CD4-positive, alpha-beta T cell treated with Interleukin-21 for 1 hour (primary cell): ENCODE results near the gene ZNRF1.

Experiments used
- DNase-seq: peaks from one replicate; pipeline ENCODE4 v3.0.0-alpha.2; 2020

Gene ZNRF1

DNA sequence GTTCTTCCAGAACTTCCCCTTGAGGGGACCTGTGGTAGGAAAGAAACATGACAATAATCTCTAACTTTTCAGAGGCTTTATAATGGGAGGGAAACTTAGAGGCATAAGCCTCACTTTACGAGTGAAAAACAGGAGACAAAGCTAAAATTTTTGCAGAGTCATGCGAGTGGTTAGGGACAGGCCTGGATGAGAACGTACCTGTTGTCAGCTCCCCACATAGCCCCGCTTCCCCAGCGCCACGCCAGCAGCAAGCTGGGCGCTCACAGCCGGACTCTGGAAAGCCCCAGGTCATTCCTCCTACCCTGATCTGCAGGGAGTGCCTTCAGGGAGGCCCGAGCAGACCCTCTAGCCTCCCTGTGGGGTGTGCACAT, 64.1 kb downstream of the ZNRF1 start:
- DNase-seq = no peak

DNA sequence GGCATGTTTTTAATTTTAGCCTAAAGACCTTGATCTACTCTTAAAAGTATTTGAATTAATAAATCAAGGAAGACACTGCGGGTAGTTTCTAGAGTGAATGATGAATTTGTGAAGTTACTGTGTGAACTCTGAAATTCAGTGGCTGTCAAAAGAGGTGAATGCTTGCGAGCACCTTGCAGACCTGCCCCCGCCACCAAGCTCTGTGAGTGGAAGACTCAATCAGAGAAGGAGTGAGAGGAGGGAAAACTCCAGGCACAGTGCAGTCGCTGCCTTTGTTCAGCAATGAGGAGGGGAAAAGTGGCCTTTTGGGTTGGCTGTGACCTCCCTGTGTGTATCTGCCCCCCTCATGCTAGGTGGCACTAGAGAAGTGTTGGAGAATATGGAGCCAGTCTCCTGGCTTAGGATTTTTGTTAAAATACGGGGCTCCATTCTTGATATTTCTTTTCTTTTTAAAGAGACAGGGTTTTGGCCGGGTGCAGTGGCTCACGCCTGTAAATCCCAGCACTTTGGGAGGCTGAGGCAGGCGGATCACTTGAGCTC, 64.8 kb downstream of the ZNRF1 start:
- no peak for DNase-seq

DNA sequence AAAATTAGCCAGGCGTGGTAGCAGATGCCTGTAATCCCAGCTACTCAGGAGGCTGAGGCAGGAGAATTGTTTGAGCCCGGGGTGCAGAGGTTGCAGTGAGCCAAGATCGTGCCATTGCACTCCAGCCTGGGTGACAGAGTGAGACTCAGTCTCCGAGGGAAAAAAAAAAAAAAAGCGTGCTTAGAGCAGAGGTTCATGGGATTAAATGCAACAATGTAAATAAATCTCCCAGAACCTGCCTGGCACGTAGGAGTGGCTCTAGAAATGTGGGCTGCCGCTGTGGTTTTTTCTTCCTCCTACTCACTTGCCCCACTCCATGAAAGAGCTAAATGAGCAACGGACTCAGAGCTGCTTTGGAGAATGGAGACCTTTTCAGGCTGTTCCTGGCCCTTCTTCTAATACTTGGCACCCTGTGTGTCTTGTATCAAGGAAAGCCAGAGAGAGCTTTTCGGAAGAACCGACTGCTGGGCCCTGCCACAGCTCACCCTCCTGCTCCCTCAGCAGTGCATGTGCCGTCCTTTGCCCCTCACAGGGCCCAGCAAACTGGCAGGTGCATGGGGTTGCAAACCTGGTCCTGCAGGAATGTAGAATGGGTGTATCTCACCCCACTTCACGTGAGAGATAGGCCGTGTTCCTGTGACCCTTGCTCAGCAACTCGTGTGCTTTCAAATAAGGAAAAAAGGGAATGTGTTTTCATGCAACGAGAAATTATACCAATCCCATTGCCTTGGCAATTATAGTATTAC, 65.8 kb downstream of the ZNRF1 start:
- DNase-seq = peak; percentile 18

DNA sequence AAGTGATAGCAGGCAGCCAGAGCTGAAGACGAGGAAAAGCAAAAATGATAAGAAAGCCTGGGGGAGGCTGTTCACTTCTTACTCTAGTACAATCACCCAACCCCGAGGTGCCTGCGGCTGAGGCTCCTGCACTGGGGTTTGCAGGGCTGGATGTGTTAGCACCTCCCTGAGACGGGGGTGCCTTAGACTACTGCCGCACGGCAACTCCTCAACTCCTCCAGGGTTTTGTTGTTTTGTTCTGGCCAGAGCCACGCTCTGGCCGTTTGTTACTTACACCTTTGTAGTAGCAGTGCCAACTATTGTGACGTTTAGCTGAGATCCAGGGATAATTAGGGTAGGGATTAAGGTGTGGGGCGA, 66.3 kb downstream of the ZNRF1 start:
- peak; percentile 41 for DNase-seq

DNA sequence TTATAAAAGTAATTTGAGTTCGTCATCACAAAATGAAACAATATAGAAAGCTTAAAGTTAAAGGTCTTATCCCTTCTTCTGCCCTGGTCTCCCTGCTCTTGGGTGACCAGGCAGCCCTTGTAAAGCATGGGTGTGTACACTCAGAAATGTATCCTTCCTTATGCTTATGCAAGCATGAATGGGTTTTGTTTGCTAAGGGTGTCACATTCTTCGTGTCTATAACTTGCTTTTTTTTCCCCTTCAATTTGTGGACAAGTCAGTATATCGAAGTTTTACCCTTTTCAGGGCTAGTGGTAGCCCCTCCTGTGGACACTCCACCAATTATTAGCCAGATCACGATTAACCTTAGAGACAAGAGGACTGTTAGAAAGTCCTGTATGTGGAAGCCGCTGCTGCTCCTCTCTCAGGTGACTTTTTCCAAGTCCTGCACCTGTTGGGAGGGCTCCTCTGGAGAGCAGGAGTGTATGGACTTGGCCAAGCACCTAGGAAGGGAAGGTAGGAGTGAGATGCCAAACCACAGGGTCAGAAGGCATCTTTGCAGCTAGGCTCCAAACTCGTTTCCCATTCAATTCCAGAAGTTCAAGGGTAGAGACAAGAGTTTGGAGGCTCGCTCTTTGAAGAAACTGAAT, 66.8 kb downstream of the ZNRF1 start:
- no peak for DNase-seq

DNA sequence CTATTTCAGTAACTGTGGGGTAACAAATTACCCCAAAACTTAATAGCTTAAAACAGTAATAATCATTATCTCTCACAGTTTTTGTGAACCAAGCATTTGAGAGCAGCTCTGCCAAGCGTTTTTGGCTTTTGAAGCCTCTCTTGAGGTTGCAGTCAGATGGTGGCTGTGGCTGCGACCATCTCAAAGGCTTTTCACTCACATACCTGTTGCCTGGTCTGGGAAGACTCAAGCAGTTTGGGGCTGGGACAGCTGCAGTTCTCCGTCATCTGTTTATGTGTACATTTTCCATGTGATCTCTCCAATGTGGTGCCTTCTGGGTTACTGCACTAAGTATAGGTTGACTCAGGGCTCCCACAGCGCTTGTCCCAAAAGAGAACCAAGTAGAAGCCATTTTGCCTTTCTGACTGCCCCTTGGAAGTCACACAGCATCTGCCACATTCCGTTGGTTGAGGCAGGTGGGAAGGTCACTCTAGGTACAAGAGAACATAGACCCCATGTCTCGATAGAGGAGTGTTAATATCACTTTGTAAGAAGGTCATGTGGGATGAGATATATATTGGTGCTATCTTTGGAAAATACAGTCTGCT, 68.1 kb downstream of the ZNRF1 start:
- DNase-seq = no peak

DNA sequence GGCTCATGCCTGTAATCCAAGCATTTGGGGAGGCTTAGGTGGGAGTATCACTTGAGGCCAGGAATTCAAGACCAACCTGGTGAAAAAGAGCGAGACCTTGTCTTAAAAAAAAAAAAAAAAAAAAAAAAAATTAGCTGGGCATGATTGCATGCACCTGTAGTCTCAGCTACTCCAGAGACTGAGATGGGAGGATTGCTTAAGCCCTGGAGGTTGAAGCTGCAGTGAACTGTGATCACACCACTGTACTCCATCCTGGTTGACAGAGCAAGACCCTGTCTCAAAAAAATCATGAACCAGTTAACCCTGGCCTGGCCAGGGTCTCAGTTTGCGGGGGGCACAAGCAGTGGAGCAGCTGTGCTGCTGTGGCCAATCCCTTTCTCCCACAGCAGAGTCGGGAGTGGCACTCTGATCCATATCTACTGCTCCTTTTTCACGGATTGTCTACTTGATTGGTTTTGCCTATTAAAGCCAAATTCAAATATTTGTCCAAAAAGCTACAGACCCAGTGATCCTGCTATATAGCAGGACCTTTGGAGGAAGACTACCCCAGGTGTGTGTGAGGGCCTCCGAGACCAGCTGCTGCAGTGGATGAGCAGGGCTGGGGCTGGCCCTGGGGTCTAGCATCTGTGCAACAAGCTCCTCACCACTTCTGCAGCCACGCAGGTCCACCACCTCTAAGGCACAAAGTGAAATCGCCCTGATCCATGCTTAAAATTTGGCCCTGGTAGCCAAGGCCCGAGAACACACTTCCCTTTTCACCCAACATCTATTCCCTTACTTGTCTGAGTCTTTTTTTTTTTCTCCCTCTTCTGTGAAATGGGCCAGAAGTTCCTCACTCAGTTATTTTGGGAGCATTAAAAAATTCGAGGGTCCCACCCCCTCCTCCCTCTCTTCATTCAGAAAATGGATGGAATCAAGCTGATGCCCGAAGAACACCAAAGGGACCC, 69.5 kb downstream of the ZNRF1 start:
- no peak for DNase-seq

DNA sequence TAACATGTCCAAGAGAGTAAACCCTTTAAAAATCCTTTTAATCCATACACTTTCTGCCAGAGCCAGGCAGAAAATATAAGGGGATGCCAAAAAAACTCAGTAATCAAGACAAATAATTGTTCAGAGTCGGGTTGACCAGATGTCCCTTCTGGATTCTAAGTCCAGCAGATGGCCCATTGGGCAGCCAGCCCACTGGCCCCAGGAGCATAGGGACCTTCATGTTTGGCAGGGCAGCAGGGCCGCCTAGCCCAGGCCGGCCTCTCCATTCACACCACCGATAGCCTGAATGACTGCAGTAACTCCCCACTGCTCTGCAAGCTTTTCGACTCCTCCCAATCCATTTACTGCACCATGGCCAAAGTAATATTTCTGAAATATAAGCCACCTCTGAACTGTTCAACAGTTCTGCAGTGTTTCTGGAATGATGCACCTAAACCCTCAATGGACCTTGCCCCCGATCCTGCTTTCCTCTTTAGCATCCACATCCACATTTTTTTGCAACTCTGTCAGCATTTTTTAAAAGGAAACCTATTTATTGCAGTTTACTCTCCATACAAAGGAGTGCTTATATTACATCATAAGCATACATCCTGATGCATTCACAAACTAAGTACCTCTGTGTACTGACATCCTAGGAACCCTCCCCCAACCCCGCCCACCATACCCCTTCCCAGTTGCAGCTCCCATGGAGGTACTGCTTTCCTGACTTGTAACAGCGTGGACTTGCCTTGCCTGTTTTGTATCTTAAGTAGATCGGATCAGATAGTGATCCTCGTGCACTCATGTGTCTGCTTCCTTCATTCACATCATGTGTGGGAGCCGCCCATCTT, 71.4 kb downstream of the ZNRF1 start:
- DNase-seq = no peak

DNA sequence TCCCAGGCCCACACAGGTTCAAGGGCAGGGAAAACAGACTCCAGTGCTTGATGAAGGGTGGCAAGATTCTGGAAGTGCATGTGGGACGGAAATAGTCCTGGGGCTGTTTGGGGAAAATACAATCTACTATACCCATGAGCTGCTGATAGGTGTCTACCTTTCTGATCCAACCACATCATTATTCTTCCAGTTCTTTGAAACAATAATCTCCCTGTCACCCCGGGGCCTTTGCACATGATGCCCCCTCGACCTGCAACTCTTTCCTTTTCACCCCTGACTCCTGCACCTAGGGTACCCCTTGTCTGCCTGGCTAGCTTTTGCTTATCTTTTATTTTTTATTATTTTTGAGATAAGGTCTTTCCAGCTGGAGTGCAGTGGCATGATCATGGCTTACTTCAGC, 72.8 kb downstream of the ZNRF1 start:
- no peak for DNase-seq

DNA sequence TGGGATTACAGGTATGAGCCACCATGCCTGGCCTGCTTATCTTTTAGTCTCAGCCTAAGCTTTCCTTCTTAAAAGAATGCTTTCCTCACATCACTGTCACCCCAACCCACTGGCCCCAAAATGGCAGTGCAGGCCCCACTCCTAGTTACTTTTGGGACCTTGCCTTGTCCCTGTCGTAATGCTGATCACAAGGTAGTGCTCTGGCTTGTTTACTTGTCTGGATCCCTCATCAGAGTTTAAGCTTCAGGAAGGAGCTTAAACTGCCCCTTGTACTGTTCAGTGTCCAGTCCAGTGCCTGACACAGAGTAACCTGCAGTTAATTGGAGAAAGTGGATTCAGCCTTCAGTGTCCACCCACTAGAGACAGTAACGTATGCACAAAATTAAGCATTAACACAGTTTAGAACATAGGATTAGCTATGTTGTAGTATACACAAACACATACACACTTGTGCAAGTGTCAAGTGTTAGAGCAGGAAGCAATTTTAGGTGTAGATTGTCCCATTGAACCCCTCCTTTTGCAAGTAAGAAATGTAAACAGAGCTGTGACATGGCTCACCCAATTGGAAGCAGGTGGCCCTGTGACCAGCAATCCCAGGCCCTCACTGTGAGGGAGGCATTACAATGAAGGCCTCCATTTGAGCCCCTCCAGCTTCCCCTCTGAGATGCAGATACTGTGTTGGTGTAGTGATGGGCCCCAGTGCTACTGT, 73.6 kb downstream of the ZNRF1 start:
- DNase-seq = no peak

DNA sequence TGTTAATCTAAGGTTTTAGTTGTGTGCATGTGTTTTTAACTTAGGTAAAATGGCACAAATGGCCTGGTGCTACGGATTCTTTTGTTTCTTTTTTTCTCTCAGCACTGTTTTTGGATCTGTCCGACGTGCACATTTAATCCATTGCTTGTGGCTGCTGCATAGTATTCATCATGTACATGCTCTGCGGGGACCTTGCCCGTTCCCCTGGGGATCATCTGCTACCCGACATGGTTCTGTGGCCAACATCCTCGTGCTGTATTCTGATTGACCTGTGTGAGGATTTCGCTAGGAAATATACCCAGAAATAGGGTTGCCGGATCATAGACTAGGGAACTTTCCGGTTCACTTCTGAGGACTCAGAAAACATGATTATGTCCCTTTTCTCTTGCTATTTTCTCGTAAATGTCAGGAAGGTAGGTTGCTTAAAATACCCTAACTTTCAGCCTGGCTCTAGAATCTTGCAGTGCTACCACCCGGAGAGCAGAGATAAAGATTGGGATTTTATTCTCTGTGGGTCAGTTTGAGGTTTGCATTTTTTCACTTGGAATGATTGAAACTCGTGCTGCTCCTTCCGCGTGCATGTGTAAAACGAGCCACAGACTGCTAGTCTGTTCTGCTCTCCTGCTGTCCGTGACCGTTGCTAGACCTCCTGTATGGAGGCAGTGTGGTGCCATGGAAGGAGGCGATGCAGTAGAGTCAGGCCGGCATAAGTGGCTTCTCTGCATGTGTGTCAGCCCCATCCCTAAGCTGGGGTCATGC, 74.9 kb downstream of the ZNRF1 start:
- DNase-seq = no peak

DNA sequence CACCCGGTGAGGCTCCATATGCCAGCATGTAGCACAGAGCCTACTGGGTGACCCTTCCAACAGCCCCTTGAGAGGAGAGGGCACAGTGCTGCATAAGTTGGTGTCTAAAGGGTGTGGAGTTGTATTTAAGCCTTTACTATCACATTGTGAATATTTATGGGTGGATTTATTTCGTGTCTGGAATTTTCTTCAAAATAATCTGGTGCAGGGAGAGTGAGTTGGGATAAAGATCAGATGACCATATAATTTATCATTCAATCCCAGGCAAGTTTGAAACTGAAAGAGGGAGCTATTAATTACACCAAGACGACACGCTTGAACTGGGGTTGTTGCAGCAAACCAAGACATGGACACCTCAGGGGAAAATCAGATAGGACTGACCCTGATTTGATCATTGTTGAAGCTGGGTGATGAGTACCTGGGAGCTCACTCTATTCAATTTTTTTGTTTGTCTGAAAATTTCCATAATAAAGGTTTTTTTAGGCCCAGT, 75.5 kb downstream of the ZNRF1 start:
- DNase-seq = no peak

DNA sequence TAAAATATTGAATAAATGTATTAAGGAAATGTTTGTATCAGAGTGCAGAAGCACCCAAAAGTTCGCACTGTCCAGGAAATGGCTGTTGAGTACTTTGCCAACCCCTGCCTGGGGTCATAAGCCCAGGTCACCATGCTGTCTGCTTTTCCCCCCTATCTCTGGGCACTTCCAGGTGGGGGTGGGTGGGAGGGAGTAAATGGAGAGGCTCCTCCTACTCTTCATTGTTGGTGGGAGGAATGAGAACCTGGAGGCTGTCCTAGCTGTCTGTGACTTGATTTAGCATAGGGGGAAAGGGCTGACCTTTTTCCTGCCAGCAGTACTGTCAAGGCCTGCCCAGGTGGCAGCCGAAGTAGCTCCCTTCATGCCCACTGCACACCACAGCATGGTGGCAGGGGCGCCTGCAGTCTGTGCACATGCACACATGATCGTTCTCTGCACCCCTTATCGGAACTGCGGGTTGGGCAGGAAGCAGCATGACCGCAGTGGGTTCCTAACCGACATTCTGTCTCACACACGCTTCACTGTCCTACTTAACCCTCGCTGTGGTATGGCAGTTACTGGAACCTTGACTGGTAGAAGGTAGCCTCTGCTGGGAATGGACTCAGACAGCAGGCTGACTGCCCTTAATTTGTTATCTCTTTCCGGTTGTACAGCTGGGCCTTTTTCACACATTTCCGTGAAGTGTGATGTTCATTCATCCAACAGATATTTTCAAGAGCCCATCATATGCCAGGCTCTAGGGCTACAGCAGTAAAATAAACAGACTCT, 76.3 kb downstream of the ZNRF1 start:
- peak; percentile 93 for DNase-seq

DNA sequence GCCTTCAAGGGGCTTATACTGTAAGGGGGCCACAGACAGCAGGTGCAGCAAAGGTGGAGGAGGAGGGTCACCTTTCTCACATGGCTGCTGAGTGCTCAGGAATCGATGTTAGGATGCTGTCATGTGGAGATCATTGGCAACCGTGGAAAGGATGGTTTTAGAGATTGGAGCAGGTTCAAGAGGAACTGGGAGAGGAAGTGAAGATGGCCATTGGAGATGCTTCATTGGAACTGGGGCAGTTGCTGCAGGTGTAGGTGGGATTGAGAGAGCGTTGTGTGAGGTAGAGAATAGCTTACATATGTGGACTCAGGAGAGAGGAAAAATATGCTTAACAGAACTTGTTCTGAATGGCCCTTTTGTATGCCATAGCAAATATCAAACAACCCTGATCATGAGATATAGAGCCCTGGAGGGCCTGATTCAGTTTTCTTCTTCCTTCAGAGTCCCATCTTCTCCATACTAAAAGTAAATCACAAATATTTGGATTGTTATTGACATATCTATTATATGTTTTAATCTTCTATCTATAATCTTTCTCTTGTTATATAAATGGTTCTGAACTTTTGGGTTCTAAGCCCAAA, 77.0 kb downstream of the ZNRF1 start:
- DNase-seq = no peak

DNA sequence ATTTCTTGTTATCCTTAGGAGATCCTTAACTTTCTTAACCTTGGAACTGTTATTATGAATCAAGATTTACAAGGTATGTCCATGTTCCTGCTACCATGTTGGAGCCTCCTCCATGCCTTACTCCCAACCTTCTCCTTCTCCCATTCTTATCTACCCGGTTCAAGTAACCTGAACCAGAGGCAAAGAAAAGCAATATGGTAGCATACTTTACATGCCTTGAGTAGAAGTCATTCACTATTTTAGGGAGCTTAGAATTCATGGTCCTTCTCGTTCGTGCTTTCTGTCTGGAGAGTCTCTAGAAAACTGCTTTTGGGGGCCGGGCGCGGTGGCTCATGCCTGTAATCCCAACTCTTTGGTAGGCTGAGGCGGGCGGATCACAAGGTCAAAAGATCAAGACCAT, 80.1 kb downstream of the ZNRF1 start:
- DNase-seq = no peak

DNA sequence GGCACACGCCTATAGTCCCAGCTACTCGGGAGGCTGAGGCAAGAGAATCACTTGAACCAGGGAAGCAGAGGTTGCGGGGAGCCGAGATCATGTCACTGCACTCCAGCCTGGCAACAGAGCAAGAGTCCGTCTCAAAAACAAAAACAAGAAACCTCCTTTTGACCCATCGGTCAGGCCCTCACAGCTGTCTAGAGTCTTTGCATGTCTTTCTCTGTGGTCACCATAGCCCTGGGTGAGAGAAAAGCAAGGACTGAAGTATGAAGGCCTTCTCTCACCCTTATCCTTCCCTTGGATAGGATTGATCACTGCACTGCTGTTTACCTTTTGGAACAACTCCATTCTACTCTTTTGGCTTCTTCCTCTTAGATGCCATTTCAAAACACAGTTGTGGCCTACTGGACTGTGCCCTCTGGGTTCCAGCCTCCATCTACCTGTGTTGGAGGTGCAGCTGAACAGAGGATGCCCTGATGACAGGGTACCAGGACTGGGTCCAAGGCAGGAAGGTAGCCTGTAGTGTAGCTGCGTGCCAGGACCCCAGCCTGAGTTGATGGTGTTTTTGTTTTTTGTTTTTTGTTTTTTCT, 80.6 kb downstream of the ZNRF1 start:
- DNase-seq = no peak

DNA sequence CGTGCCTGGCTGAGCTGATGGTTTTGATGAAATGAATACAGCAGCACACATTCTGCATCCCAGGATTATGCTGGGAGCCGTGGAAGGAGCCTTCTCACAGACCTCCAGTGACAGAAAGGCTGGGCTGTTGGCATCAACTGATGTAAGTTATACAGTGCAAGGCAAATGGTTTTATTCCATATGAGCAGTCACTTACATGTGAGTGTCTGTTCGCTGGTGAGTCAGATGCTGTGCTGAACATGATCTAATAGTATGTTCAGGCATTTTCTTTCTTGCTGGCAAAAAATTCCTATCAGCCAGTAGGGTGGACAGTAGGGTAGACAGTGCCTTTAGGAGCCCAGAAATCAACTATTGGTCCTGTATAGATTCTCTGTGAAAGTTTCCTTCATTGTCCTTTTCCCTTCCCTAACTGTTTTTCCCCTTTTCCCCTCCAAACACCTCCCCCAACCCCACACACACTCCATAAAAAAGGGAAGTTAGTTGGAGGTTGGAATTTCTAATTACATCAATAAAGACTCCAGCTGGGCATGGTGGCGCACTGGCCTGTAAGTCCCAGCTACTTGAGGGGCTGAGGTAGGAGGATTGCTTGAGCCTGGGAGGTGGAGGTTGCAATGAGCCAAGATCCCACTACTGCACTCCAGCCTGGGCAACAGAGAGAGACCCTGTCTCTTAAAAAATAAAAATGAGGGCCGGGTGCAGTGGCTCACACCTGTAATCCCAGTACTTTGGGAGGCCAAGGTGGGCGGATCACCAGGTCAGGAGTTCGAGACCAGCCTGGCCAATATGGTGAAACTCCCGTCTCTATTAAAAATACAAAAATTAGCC, 81.6 kb downstream of the ZNRF1 start:
- DNase-seq = no peak
